ENCODE data around the gene TAPBPL.
"Not testable (repeated sequence)": the region's sequence is repeated elsewhere in the genome, so short reads cannot be mapped to it uniquely, and the experiment has no call there.

Gene TAPBPL, protein sequence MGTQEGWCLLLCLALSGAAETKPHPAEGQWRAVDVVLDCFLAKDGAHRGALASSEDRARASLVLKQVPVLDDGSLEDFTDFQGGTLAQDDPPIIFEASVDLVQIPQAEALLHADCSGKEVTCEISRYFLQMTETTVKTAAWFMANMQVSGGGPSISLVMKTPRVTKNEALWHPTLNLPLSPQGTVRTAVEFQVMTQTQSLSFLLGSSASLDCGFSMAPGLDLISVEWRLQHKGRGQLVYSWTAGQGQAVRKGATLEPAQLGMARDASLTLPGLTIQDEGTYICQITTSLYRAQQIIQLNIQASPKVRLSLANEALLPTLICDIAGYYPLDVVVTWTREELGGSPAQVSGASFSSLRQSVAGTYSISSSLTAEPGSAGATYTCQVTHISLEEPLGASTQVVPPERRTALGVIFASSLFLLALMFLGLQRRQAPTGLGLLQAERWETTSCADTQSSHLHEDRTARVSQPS

DNA sequence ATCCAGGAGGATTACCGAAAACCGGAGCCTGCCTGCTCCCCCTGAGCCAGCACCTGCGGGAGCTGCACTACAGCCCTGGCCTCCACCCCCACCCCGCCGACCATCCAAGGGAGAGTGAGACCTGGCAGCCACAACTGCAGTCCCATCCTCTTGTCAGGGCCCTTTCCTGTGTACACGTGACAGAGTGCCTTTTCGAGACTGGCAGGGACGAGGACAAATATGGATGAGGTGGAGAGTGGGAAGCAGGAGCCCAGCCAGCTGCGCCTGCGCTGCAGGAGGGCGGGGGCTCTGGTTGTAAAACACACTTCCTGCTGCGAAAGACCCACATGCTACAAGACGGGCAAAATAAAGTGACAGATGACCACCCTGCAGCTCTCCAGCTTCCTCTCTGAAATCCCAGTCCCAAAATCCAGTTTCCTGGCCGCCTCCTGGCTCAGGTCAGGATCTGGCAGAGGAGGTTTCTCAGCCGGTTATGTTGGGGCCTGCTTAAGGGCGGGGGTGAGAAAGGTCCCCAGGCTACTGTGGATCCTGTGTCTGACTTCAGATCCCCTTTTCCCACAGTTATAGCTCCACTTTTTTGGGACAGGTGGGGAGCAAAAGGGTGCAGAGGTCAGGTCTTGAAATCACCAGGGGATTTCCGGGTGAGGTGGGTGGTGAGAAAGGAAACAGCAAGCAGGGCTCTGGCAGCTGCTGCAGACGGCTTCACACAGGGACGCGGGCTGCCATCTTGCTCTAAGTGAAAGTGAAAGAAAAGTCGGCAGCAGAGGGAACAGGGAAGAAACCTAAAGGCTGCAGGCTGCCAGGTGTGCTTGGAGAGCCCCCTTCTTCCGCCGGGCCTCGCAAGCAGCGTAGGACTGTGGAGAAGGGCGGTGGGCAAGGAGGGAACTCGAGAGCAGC is at the start of gene TAPBPL:
Gene TAPBPL (plus strand): TSS at position 695 of the 897 bp plus-strand sequence. CDS start 207 bp downstream, outside the sequence.
- DNase-seq (ENCODE audit: low spot score): peak; percentile 85

DNA sequence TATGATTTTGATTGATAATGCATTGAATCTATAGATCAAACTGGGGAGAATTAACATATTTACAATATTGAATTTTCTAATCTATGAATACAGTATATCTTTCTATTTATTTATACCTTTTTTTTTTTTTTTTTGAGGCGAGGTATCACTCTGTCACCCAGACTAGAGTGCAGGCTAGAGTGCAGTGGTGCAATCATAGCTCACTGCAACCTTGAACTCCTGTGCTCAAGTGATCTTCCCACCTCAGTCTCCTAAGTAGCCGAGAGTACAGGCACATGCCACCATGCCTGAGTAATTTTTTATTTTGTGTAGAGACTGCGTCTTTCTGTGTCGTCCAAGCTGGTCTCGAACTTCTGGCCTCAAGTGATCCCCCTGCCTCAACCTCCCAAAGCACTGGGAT is 47.5 kb upstream of the TAPBPL start:
- no peak for DNase-seq (ENCODE audit: low spot score)

DNA sequence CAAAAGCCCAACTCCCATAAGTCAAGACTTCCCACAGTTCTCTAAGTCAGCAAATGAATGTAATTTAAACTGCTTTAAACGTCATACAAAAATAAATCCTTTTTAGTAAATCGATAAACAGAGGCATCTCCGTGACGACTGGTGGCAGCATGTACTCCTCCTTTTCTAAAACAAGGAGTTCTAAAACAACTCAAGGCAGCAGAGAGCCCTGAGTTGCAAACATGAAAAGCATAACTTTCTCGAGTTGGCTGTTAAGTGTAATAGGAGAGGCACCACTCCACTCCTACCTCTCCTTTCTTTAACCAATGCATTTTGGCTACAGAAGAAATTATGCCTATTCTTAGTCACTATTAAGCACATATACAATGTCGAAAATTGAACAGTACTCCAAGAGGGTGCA is 45.9 kb upstream of the TAPBPL start:
- no peak for DNase-seq (ENCODE audit: low spot score)

- DNase-seq (ENCODE audit: low spot score): no peak
Observed at GRCh38 chr12:6407236-6407954, 44.4 kb upstream of the TAPBPL start.

DNA sequence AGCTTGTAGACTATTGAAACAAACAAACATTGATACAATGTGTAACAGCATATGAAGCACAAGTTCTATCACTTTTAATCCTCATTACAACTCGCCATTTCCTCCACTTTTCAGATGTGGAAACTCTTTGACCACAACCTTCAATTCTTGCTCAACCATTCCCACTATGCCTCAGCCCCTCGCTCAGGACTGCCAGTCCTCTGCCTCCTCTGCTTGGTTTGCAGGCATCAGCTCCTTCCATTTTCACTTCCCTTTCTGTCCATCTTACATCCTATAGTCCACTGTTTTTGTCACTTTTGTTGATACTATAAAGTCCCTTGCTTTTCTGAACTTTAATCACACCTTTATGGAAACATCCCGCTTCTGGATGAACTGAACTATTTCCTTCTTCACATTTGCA is 35.2 kb upstream of the TAPBPL start:
- no peak for DNase-seq (ENCODE audit: low spot score)

GRCh38 chr12:6418796-6419195 is 33.0 kb upstream of the TAPBPL start:
- DNase-seq (ENCODE audit: low spot score): no peak

DNA sequence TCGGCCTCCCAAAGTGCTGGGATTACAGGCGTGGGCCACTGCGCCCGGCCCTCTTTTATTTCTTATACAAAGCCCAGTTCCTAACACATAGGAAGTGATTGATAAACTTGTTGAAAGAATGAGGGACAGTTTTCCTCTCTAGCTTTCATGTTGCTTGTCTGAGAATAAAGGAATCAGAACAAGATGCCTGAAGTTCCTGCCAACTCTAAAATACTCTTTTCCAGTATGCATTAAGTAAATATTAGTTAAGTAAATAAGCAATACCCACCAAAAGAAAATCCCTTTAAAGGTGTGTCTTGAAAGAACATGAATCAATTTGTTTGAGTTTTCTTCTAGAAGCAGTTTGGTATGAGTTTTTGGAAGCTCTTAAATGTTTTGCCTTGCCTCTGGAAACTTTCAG is 31.5 kb upstream of the TAPBPL start:
- no peak for DNase-seq (ENCODE audit: low spot score)

- peak; percentile 85 for DNase-seq (ENCODE audit: low spot score)
Observed at GRCh38 chr12:6423267-6424007, 28.4 kb upstream of the TAPBPL start.

DNA sequence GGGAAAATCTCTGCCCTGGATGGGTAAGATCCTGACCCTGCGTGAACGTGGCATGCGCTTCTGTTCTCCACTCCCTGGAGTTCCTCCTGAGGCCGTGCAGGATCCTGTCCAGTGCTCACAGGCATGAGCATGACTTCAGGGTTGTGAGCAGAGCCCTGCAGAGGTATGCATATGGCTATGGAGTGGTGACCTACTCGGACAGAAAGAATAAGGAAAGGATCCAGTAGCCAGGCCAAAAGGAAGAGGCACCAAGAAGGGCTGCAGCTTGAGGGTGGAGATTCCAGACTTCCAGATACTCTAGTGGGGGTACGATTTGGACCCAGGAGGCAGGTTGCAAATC is 27.9 kb upstream of the TAPBPL start:
- no peak for DNase-seq (ENCODE audit: low spot score)

GRCh38 chr12:6424866-6425265 is 27.0 kb upstream of the TAPBPL start:
- no peak for DNase-seq (ENCODE audit: low spot score)

GRCh38 chr12:6425590-6426531 is 26.0 kb upstream of the TAPBPL start:
- no peak for DNase-seq (ENCODE audit: low spot score)

DNA sequence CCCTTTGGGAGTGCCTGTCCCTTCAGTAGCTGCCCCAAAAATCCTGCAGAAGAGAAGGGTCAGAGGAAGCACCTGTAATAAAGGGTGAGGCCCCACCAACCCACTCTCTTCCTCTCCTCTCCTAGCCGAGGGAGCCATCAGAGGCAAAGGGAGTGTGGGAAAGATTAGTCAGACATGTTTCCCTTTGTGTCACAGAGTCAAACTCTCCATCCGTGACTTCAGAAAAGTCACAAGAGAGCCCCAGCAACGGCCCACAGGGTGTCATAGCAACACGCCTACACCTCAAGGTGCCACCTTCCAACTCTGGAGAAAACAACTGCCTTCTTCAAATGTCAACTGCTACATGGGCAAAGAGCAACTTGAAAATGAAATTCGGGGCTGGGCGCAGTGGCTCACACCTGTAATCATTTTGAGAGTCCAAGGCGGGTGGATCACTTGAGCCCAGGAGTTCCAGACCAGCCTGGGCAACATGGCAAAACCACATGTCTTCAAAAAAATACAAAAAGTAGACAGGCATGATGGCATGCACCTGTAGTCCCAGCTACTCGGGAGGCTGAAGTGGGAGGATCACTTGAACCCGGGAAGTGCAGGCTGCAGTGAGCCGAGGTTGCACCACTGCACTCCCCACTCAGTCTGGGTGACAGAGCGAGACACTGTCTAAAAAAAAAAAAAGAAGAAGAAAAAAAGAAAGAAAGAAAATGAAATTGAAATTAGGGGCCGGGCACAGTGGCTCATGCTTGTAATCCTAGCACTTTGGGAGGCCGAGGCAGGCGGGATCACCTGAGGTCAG is 24.8 kb upstream of the TAPBPL start:
- peak; percentile 87 for DNase-seq (ENCODE audit: low spot score)

- DNase-seq (ENCODE audit: low spot score): not testable (repeated sequence)
Observed at GRCh38 chr12:6427796-6428195, 24.0 kb upstream of the TAPBPL start.

DNA sequence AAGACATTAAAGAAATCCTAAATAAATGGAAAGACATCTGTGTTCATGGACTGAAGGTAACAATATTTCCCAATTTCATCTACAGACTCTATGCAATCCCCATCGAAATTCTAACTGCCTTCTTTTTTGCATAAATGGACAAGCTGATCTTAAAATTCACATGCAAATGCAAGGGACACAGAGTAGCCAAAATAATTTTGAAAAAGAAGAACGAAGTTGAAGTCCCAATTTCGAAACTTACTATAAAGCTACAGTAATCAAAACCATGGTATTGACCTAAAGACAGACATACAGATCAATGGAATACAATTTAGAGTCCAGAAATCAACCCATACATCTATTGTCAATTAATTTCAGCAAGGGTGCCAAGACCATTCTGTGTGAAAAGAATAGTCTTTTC is 23.5 kb upstream of the TAPBPL start:
- no peak for DNase-seq (ENCODE audit: low spot score)

GRCh38 chr12:6430124-6430989 is 21.5 kb upstream of the TAPBPL start:
- DNase-seq (ENCODE audit: low spot score): no peak

- no peak for DNase-seq (ENCODE audit: low spot score)
Observed at GRCh38 chr12:6432991-6433390, 18.9 kb upstream of the TAPBPL start.

GRCh38 chr12:6434205-6435140 is 17.4 kb upstream of the TAPBPL start:
- peak; percentile 51 for DNase-seq (ENCODE audit: low spot score)

All from CD4-positive, alpha-beta T cell treated with Interleukin-6 at 100 ng/mL for 8 hours (primary cell).